WTC11 (cell line): ENCODE results near the gene ADGRE1. TPM values are rescaled to one million over a fixed set of nuclear protein-coding genes. Genes with fewer than 3 reads are reported as not detected.

Experiments used
- ATAC-seq: fragments of 200-7000 bp; cut with Tn5 transposase; 2 replicates; pipeline ENCODE4 v1.10.0; 2021; ENCODE audit warnings: mild to moderate bottlenecking, moderate library complexity
- CTCF ChIA-PET: fragments of 300-600 bp; sonication (Branson Sonifier 250); formaldehyde crosslinking; loops from one replicate; lab custom pipeline; 2021; ENCODE audit warnings: antibody characterized with exemption; lab: Charles Lee
- POLR2A ChIA-PET: fragments of 350-600 bp; sonication (Branson Sonifier 250); formaldehyde crosslinking; loops from one replicate; lab custom pipeline; 2021; ENCODE audit warnings: antibody characterized with exemption; lab: Charles Lee
- DNase-seq: peaks from one replicate; pipeline ENCODE4 v3.0.0; 2021; ENCODE audit warnings: low spot score
- H3K27ac Mint-ChIP-seq: 2 replicates; pipeline ENCODE4 v1.8.0; 2021; ENCODE audit warnings: mixed read lengths
- H3K27me3 Mint-ChIP-seq: 2 replicates; pipeline ENCODE4 v1.8.0; 2021; ENCODE audit warnings: low read depth, mild to moderate bottlenecking, moderate library complexity, mixed read lengths
- H3K36me3 Mint-ChIP-seq: 2 replicates; pipeline ENCODE4 v1.8.0; 2021; ENCODE audit warnings: mixed read lengths
- H3K4me1 Mint-ChIP-seq: 2 replicates; pipeline ENCODE4 v1.8.0; 2022; ENCODE audit warnings: mixed read lengths
- H3K4me3 Mint-ChIP-seq: 2 replicates; pipeline ENCODE4 v1.8.0; 2021; ENCODE audit warnings: mild to moderate bottlenecking, moderate library complexity, mixed read lengths
- H3K9me3 Mint-ChIP-seq: 2 replicates; pipeline ENCODE4 v1.8.0; 2021; ENCODE audit warnings: mixed read lengths
- ATF6 ChIP-seq: sonication (generic); formaldehyde crosslinking; IDR thresholded peaks from 2 replicates; pipeline ENCODE4 v1.8.1; 2023; ENCODE audit warnings: mild to moderate bottlenecking, missing genetic modification reagents
- CREM ChIP-seq: sonication (generic); formaldehyde crosslinking; IDR thresholded peaks from 2 replicates; pipeline ENCODE4 v1.8.1; 2022; ENCODE audit warnings: mild to moderate bottlenecking, missing genetic modification reagents, moderate library complexity
- E2F1 ChIP-seq: sonication (generic); formaldehyde crosslinking; IDR thresholded peaks from 2 replicates; pipeline ENCODE4 v1.8.0; 2022; ENCODE audit warnings: mild to moderate bottlenecking, missing genetic modification reagents
- ESRRA ChIP-seq: sonication (generic); formaldehyde crosslinking; IDR thresholded peaks from 2 replicates; pipeline ENCODE4 v1.8.1; 2022; ENCODE audit warnings: mild to moderate bottlenecking, missing genetic modification reagents, borderline replicate concordance
- FOXJ3 ChIP-seq: sonication (generic); formaldehyde crosslinking; IDR thresholded peaks from 2 replicates; pipeline ENCODE4 v1.9.0; 2021; ENCODE audit warnings: missing genetic modification reagents, mild to moderate bottlenecking, borderline replicate concordance
- FOXK1 ChIP-seq: sonication (generic); formaldehyde crosslinking; IDR thresholded peaks from 2 replicates; pipeline ENCODE4 v1.8.0; 2022; ENCODE audit warnings: mild to moderate bottlenecking, moderate library complexity, missing genetic modification reagents
- HMGA2 ChIP-seq: fragments of 250-450 bp; sonication (Bioruptor Pico); IDR thresholded peaks from 2 replicates; pipeline ENCODE4 v1.4.0; 2021; ENCODE audit warnings: mild to moderate bottlenecking, moderate library complexity
- PREB ChIP-seq: sonication (generic); formaldehyde crosslinking; IDR thresholded peaks from 2 replicates; pipeline ENCODE4 v1.8.1; 2022; ENCODE audit warnings: mild to moderate bottlenecking, missing genetic modification reagents, moderate library complexity, borderline replicate concordance
- SMAD3 ChIP-seq: sonication (generic); formaldehyde crosslinking; IDR thresholded peaks from 2 replicates; pipeline ENCODE4 v1.8.0; 2022; ENCODE audit warnings: missing genetic modification reagents, mild to moderate bottlenecking, borderline replicate concordance
- SP1 ChIP-seq: sonication (generic); formaldehyde crosslinking; conservative IDR thresholded peaks from 2 replicates; pipeline ENCODE4 v1.8.1; 2022; ENCODE audit warnings: missing genetic modification reagents
- TEAD1 ChIP-seq: sonication (generic); formaldehyde crosslinking; IDR thresholded peaks from 2 replicates; pipeline ENCODE4 v1.8.0; 2022; ENCODE audit warnings: mild to moderate bottlenecking, missing genetic modification reagents
- TP53 ChIP-seq: sonication (generic); formaldehyde crosslinking; IDR thresholded peaks from 2 replicates; pipeline ENCODE4 v1.8.1; 2023; ENCODE audit warnings: mild to moderate bottlenecking, missing genetic modification reagents
- ZBTB21 ChIP-seq: sonication (generic); formaldehyde crosslinking; IDR thresholded peaks from 2 replicates; pipeline ENCODE4 v1.8.1; 2023; ENCODE audit warnings: mild to moderate bottlenecking, missing genetic modification reagents, borderline replicate concordance
- ZNF121 ChIP-seq: sonication (generic); formaldehyde crosslinking; IDR thresholded peaks from 2 replicates; pipeline ENCODE4 v1.8.0; 2023; ENCODE audit warnings: missing genetic modification reagents
- ZNF219 ChIP-seq: sonication (generic); formaldehyde crosslinking; IDR thresholded peaks from 2 replicates; pipeline ENCODE4 v1.8.0; 2023; ENCODE audit warnings: missing genetic modification reagents, mild to moderate bottlenecking, borderline replicate concordance
- total RNA-seq: library from RNA; stranded (reverse); gene quantifications from 3 replicates; pipeline ENCODE4 v1.2.3, GENCODE V29; 2021
- TF ChIP-seq, protein P1 (sequence below): sonication (generic); formaldehyde crosslinking; IDR thresholded peaks from 2 replicates; pipeline ENCODE4 v1.8.1; 2022; ENCODE audit warnings: low read depth, missing genetic modification reagents, borderline replicate concordance
- TF ChIP-seq, protein P2 (sequence below): sonication (generic); formaldehyde crosslinking; IDR thresholded peaks from 2 replicates; pipeline ENCODE4 v1.8.1; 2023; ENCODE audit warnings: mild to moderate bottlenecking, missing genetic modification reagents, moderate library complexity
- TF ChIP-seq, protein P3 (sequence below): fragments of 250-450 bp; sonication (Bioruptor Pico); IDR thresholded peaks from 2 replicates; pipeline ENCODE4 v1.9.0; 2021; ENCODE audit warnings: mild to moderate bottlenecking

Gene ADGRE1
- total RNA-seq, 1 experiment from 2014 or later, result not detected

- Mint-ChIP-seq H3K27me3 (peaks cover 13% of the 10 kb centered on the region), H3K4me1 (no peaks in the 10 kb centered on the region), H3K4me3 (no peak overlapping the region), H3K9me3 (peaks cover 69% of the 10 kb centered on the region), H3K27ac (no peak overlapping the region), H3K36me3 (peaks cover 51% of the 10 kb centered on the region)
- CTCF ChIA-PET, result no interaction called here
- TF ChIP-seq, protein P1, sequence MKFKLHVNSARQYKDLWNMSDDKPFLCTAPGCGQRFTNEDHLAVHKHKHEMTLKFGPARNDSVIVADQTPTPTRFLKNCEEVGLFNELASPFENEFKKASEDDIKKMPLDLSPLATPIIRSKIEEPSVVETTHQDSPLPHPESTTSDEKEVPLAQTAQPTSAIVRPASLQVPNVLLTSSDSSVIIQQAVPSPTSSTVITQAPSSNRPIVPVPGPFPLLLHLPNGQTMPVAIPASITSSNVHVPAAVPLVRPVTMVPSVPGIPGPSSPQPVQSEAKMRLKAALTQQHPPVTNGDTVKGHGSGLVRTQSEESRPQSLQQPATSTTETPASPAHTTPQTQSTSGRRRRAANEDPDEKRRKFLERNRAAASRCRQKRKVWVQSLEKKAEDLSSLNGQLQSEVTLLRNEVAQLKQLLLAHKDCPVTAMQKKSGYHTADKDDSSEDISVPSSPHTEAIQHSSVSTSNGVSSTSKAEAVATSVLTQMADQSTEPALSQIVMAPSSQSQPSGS (CRISPR knock-in tag), result no peak
- TF ChIP-seq FOXJ3, result no peak
- TF ChIP-seq PREB (CRISPR knock-in tag), result no peak
- no peak for TF ChIP-seq ZBTB21 (CRISPR knock-in tag)
- no peak for TF ChIP-seq SP1 (CRISPR knock-in tag)
- no peak for TF ChIP-seq ATF6 (CRISPR knock-in tag)
- no peak for TF ChIP-seq ESRRA (CRISPR knock-in tag)
- TF ChIP-seq ZNF121, result no peak
- TF ChIP-seq, protein P2, sequence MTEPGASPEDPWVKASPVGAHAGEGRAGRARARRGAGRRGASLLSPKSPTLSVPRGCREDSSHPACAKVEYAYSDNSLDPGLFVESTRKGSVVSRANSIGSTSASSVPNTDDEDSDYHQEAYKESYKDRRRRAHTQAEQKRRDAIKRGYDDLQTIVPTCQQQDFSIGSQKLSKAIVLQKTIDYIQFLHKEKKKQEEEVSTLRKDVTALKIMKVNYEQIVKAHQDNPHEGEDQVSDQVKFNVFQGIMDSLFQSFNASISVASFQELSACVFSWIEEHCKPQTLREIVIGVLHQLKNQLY (CRISPR knock-in tag), result no peak
- no peak for TF ChIP-seq TEAD1 (CRISPR knock-in tag)
- no peak for TF ChIP-seq SMAD3 (CRISPR knock-in tag)
- TF ChIP-seq HMGA2 (CRISPR knock-in tag), result no peak
- no peak for DNase-seq
- no peak for ATAC-seq
- POLR2A ChIA-PET, result no interaction called here
These were observed 26.9 kb downstream of the ADGRE1 start for GRCh38 chr19:6914321-6914720.

GRCh38 chr19:6916952-6917351, 29.6 kb downstream of the ADGRE1 start:
- H3K9me3 Mint-ChIP-seq, result peaks cover 73% of the 10 kb centered on the region
- POLR2A ChIA-PET, result no interaction called here

More at GRCh38 chr19:6916952-6917351, 29.6 kb downstream of the ADGRE1 start:
- ATAC-seq, result no peak
- TF ChIP-seq FOXK1 (CRISPR knock-in tag), result no peak
- no peak for TF ChIP-seq E2F1
- no peak for TF ChIP-seq CREM
- TF ChIP-seq TP53 (CRISPR knock-in tag), result no peak
- TF ChIP-seq, protein P3, sequence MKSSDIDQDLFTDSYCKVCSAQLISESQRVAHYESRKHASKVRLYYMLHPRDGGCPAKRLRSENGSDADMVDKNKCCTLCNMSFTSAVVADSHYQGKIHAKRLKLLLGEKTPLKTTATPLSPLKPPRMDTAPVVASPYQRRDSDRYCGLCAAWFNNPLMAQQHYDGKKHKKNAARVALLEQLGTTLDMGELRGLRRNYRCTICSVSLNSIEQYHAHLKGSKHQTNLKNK (CRISPR knock-in tag), result no peak
- no peak for TF ChIP-seq ATF6 (CRISPR knock-in tag)
- no peak for TF ChIP-seq ZBTB21 (CRISPR knock-in tag)
- no peak for TF ChIP-seq ZNF219 (CRISPR knock-in tag)
- no peak for DNase-seq
- no peak overlapping the region for H3K4me3 Mint-ChIP-seq
- H3K36me3 Mint-ChIP-seq, result peaks cover 62% of the 10 kb centered on the region
- H3K4me1 Mint-ChIP-seq, result no peaks in the 10 kb centered on the region
- H3K27ac Mint-ChIP-seq, result no peak overlapping the region
- H3K27me3 Mint-ChIP-seq, result peaks cover 13% of the 10 kb centered on the region
- CTCF ChIA-PET, result no interaction called here
